Caco-2 (cell line): ENCODE measurements around the gene GALNT17. TPM values are rescaled to one million over a fixed set of nuclear protein-coding genes. Genes with fewer than 3 reads are reported as not detected.

ENCODE experiments used
- BruUV-seq: library from RNA; stranded (reverse); fragments of 400-500 nt; replicated peaks from 2 replicates; lab custom pipeline; 2021; lab: Mats Ljungman, UMichigan
- CTCF ChIA-PET: fragments of 300-600 bp; sonication (Branson Sonifier 250); formaldehyde crosslinking; loops from one replicate; lab custom pipeline; 2022; ENCODE audit warnings: antibody characterized with exemption; lab: Charles Lee
- POLR2A ChIA-PET: fragments of 300-600 bp; sonication (Branson Sonifier 250); formaldehyde crosslinking; loops from one replicate; lab custom pipeline; 2022; ENCODE audit warnings: antibody characterized with exemption; lab: Charles Lee
- DNase-seq, 2 experiments: peaks; one replicate each; pipeline versions ENCODE4 v3.0.0 to v3.0.0-alpha.2; 2020 to 2022
- H3K27me3 ChIP-seq: replicated peaks from 2 replicates; pipeline ENCODE4 v1.6.0; 2011; ENCODE audit warnings: low read length; ENCODE audit not compliant: control insufficient read depth, insufficient read depth
- H3K36me3 ChIP-seq: 2 replicates; pipeline ENCODE4 v1.5.1; 2011; ENCODE audit warnings: low read length; ENCODE audit not compliant: control insufficient read depth, insufficient read depth
- H3K4me1 ChIP-seq: fragments of 250-450 bp; sonication (Bioruptor Pico); 2 replicates; pipeline ENCODE4 v1.5.1; 2020; ENCODE audit warnings: mild to moderate bottlenecking
- H3K4me3 ChIP-seq: 2 replicates; pipeline ENCODE4 v1.5.1; 2011; ENCODE audit warnings: low read depth, mild to moderate bottlenecking, control low read depth, low read length
- H3K9me3 ChIP-seq: fragments of 250-450 bp; sonication (Bioruptor Pico); 2 replicates; pipeline ENCODE4 v1.5.1; 2020; ENCODE audit warnings: mild to moderate bottlenecking, moderate library complexity
- H3K27ac Mint-ChIP-seq: one replicate; pipeline ENCODE4 v1.8.0; 2022; ENCODE audit warnings: mixed read lengths; ENCODE audit not compliant: unreplicated experiment
- H3K27me3 Mint-ChIP-seq: one replicate; pipeline ENCODE4 v1.8.0; 2022; ENCODE audit warnings: mixed read lengths; ENCODE audit not compliant: insufficient read depth, unreplicated experiment
- H3K36me3 Mint-ChIP-seq: one replicate; pipeline ENCODE4 v1.8.0; 2022; ENCODE audit warnings: mild to moderate bottlenecking, mixed read lengths; ENCODE audit not compliant: insufficient read depth, unreplicated experiment
- H3K4me1 Mint-ChIP-seq: one replicate; pipeline ENCODE4 v1.8.0; 2022; ENCODE audit warnings: low read depth, mixed read lengths; ENCODE audit not compliant: unreplicated experiment
- H3K4me3 Mint-ChIP-seq: one replicate; pipeline ENCODE4 v1.8.0; 2022; ENCODE audit warnings: mild to moderate bottlenecking, moderate library complexity, mixed read lengths; ENCODE audit not compliant: unreplicated experiment
- H3K9me3 Mint-ChIP-seq: one replicate; pipeline ENCODE4 v1.8.0; 2022; ENCODE audit warnings: mixed read lengths; ENCODE audit not compliant: unreplicated experiment
- CTCF ChIP-seq, 2 experiments: fragments of 200-600 bp in 1 of 2; IDR thresholded peaks; 1 replicate in 1 of 2; 2 replicates in 1 of 2; pipeline versions ENCODE4 v1.5.1 to v1.8.0; 2011 to 2022; ENCODE audit warnings: antibody characterized with exemption in 1 of 2, control low read depth in 1 of 2, inconsistent platforms in 1 of 2, low read depth in 1 of 2, low read length in 1 of 2, mild to moderate bottlenecking in 1 of 2, moderate library complexity in 1 of 2; ENCODE audit not compliant: insufficient read depth in 1 of 2, severe bottlenecking in 1 of 2, unreplicated experiment in 1 of 2
- intact Hi-C: fragments of 100-400 bp; cut with micrococcal nuclease; formaldehyde crosslinking; loops from one replicate; pipeline ENCODE4 v1.10.0; 2022; ENCODE audit not compliant: unreplicated experiment
- total RNA-seq: library from RNA; stranded (reverse); gene quantifications from 2 replicates; pipeline ENCODE4 v1.2.3, GENCODE V29; 2022

The GALNT17 gene
- total RNA-seq, 1 experiment from 2014 or later = not detected

GRCh38 chr7:71140264-71140663, 8.3 kb downstream of the GALNT17 start:
- TF ChIP-seq CTCF (IDR thresholded peaks at IDR 0.05; ENCODE audit: insufficient read depth in 1 of 2, low read depth in 1 of 2, low read length in 1 of 2, severe bottlenecking in 1 of 2, unreplicated experiment in 1 of 2) = no peak
- no peaks in the 10 kb centered on the region for H3K36me3 Mint-ChIP-seq
- no peak overlapping the region for H3K4me3 Mint-ChIP-seq
- H3K36me3 ChIP-seq = no peaks in the 10 kb centered on the region
- peaks cover 16% of the 10 kb centered on the region for H3K9me3 Mint-ChIP-seq
- no peaks in the 10 kb centered on the region for H3K9me3 ChIP-seq
- H3K4me1 Mint-ChIP-seq = no peaks in the 10 kb centered on the region
- DNase-seq = no peak
- no peak overlapping the region for H3K4me3 ChIP-seq
- no peak overlapping the region for H3K27ac Mint-ChIP-seq
- no peaks in the 10 kb centered on the region for H3K27me3 ChIP-seq
- ChIA-PET POLR2A (no interaction called here), CTCF (no interaction called here)
- BruUV-seq = no TSS peak
- H3K27me3 Mint-ChIP-seq = no peaks in the 10 kb centered on the region
- intact Hi-C loops = no loop called here
- H3K4me1 ChIP-seq = no peaks in the 10 kb centered on the region

- Histone ChIP-seq H3K27me3 (no peaks in the 10 kb centered on the region), H3K4me1 (no peaks in the 10 kb centered on the region), H3K36me3 (no peaks in the 10 kb centered on the region), H3K4me3 (no peak overlapping the region), H3K9me3 (no peaks in the 10 kb centered on the region)
- TF ChIP-seq CTCF (IDR thresholded peaks at IDR 0.05; ENCODE audit: insufficient read depth in 1 of 2, low read depth in 1 of 2, low read length in 1 of 2, severe bottlenecking in 1 of 2, unreplicated experiment in 1 of 2) = no peak
- H3K27ac Mint-ChIP-seq = no peak overlapping the region
- H3K4me3 Mint-ChIP-seq = no peak overlapping the region
- no peaks in the 10 kb centered on the region for H3K4me1 Mint-ChIP-seq
- intact Hi-C loops = no loop called here
- CTCF ChIA-PET = no interaction called here
- H3K36me3 Mint-ChIP-seq = no peaks in the 10 kb centered on the region
- no TSS peak for BruUV-seq
- peaks cover 10% of the 10 kb centered on the region for H3K9me3 Mint-ChIP-seq
- DNase-seq = no peak
- no peaks in the 10 kb centered on the region for H3K27me3 Mint-ChIP-seq
- POLR2A ChIA-PET = no interaction called here
Observed at GRCh38 chr7:71144963-71145362, 13.0 kb downstream of the GALNT17 start.

GRCh38 chr7:71145906-71146901, 14.3 kb downstream of the GALNT17 start:
- no peaks in the 10 kb centered on the region for H3K9me3 ChIP-seq
- TF ChIP-seq CTCF (IDR thresholded peaks at IDR 0.05; ENCODE audit: insufficient read depth in 1 of 2, low read depth in 1 of 2, low read length in 1 of 2, severe bottlenecking in 1 of 2, unreplicated experiment in 1 of 2) = no peak

More at GRCh38 chr7:71145906-71146901, 14.3 kb downstream of the GALNT17 start:
- Mint-ChIP-seq H3K4me3 (no peak overlapping the region), H3K4me1 (no peaks in the 10 kb centered on the region), H3K27me3 (no peaks in the 10 kb centered on the region), H3K27ac (no peak overlapping the region), H3K9me3 (peaks cover 10% of the 10 kb centered on the region), H3K36me3 (no peaks in the 10 kb centered on the region)
- DNase-seq = no peak
- Histone ChIP-seq H3K4me1 (no peaks in the 10 kb centered on the region), H3K36me3 (no peaks in the 10 kb centered on the region), H3K4me3 (no peak overlapping the region), H3K27me3 (no peaks in the 10 kb centered on the region)
- intact Hi-C loops = no loop called here
- CTCF ChIA-PET = interaction anchor here (0.6 kb wide), 1 partner anchor 588 kb away, joined by 8 read pairs; no protein-coding TSS in a partner anchor
- no TSS peak for BruUV-seq
- POLR2A ChIA-PET = no interaction called here
